NCI-H1436 (cell line): ENCODE results near the gene SDCBP2.
A peak's percentile ranks its signal among the peaks of the same experiment; 100 is the strongest.

Experiments used
- DNase-seq: peaks from one replicate; lab custom pipeline; 2025; lab: John Stamatoyannopoulos, UW

The SDCBP2 gene

GRCh38 chr20:1272368-1273100, 56.4 kb downstream of the SDCBP2 start:
- no peak for DNase-seq

DNA sequence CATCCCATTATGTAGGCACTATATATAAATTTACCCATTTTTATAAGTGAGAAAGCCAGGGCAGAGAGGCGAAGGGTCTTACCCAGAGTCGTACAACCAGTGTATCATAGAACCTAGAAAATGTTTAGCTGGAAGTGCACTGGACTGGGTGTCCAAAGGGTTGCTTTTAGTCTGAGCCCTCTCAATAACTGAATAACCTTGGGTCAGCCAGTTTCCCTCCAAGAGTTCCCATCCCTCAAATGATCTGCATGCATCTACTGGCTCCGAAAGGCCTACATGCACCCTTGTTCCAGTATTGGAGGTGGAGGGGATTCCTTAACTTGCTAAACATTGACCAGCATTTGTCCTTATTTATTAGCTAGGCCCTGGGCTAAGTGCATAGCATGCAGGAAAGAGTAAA, 59.1 kb downstream of the SDCBP2 start:
- no peak for DNase-seq

DNA sequence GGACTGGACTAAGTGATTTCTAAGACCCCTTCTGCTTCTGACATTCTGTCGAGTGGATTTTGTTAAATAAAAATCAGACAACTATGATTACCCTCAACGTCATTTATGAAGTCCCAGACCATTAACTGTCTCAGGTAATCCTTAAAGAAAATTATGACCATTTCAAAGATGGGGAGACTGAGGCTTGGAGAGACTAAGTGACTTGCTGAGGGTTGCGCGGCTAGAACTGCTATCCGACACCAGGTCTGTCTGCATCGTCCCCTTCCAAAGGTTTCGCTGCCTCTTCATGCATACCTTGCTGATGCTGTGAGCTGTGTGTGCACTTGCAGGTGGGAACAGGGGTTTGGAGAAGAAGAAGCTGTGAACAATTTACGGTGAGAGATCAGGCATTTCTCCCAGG, 59.7 kb downstream of the SDCBP2 start:
- DNase-seq, result no peak

GRCh38 chr20:1267809-1268374, 61.0 kb downstream of the SDCBP2 start:
- DNase-seq, result no peak

DNA sequence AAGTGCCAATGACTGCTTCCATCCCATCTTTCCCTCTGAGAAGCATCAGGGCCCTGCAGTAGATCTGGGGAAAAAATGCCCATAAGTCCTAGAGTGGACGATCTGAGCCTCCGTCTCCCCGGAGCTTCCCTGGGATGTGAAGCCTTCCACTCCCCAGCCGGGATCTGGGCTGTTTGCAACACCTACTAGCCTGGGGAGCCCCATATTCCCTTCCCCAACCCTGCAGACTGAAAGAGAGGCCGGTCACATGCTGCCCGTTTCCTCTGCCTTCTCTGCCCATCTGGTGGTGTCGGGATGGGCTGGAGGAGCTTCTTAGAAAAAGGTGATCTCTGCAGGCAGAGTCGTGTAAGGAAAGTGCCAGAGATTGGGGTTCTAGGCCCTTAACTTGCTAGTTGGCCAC, 61.8 kb downstream of the SDCBP2 start:
- no peak for DNase-seq

- DNase-seq, result peak; percentile 36
Measured at GRCh38 chr20:1266167-1266973, 62.6 kb downstream of the SDCBP2 start, which contains the start of gene SNPH. SNPH (plus strand) TSS chr20:1266294; CDS start chr20:1296240, 29,946 bp downstream.

GRCh38 chr20:1265916-1266166, 63.1 kb downstream of the SDCBP2 start:
- no peak for DNase-seq

GRCh38 chr20:1265226-1265915, 63.6 kb downstream of the SDCBP2 start:
- DNase-seq, result no peak

GRCh38 chr20:1264727-1265126, 64.2 kb downstream of the SDCBP2 start:
- no peak for DNase-seq

DNA sequence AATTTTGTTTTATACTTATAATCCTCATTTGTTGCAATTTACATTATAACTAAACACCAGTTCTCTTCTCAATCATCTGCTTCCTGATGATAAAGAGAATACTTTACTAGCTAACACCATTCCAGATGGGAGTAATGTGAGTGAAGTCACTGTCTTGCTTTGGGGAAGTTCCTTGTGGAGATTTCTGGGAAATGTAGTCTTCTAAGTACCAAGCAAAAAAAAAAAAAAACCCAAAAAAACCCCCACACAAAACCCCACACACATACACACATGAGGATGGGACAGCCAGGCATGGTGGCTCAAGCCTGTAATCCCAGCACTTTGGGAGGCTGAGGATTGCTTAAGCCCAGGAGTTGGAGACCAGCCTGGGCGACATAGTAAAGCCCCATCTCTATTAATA, 65.1 kb downstream of the SDCBP2 start:
- DNase-seq, result no peak
